GM11168 (cell line): Measurements from ENCODE around the gene NHLRC2.

Experiments
- in situ Hi-C: fragments of 300-500 bp; cut with MboI; formaldehyde crosslinking; loops from one replicate; pipeline ENCODE4 v1.12.0; 2022; ENCODE audit warnings: low sequenced_read_pairs; ENCODE audit not compliant: unreplicated experiment

The NHLRC2 gene

DNA sequence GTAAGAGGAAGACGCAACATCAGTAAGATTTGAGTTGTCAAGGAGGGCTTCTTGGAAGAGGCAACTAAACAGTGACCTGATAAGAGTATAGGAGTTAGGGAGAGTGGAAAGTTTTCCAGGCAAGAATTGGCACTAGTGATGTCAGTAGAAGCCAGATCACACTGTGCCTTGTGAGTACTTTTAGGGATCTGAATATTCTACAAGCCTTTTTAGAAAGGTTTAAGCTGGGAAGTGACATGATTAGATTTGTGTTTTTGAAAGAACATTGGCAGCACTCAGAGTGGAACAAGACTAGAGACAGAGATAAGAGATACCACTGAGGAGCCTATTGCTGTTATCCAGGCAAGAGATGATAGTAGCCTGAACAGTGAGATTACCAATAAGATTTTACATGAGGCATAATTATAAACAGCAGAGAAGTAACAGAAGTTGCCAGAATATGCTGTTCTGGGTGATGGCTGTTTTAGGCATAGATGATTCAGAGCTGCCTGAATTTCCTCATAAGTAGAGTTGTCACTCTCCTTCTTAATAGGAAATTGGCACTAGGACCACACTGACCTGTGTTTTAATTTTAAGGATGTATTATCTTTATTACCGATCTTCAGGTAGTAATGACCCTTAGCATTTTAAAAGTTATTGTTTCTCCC is 45.6 kb downstream of the NHLRC2 start:
- in situ Hi-C loops: no loop called here

DNA sequence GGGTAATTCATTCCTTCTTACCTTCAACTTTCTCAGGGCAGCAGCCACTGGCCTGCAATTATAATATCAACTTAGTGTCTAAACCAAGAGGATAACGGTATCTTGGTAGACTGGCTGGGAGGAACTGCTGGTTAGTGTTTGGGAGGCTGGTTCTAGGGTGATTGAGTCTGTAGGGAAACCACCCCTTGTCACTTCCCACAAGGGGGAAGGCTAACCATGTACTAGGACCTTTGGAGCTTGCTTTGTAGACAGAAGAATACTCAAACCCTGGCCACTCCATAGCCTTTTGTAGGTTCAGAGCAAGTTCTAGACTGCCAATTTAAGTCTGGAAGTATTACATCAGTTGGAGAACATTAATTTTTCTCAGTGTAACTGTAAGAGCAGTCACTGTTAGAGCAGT is 51.3 kb downstream of the NHLRC2 start:
- in situ Hi-C loops: no loop called here

DNA sequence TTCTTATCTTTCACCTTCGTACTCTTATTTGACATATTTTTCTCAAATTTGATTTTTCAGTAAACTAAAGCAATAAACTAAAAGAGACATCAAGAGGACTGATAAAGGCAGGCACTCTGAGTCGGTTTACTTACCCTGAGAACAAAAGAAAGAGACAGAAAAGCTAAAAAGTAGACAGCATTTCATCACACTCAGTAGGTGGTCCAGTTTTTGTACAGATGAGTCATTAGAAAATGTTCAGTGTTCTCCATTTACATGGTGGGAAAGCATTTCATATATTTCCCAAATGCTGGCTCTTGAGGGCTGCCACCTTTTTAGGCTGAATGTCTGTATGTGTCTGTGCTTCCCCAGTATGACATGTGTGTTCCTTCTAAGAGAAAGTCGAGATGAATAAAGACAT is 52.7 kb downstream of the NHLRC2 start:
- in situ Hi-C loops: no loop called here

DNA sequence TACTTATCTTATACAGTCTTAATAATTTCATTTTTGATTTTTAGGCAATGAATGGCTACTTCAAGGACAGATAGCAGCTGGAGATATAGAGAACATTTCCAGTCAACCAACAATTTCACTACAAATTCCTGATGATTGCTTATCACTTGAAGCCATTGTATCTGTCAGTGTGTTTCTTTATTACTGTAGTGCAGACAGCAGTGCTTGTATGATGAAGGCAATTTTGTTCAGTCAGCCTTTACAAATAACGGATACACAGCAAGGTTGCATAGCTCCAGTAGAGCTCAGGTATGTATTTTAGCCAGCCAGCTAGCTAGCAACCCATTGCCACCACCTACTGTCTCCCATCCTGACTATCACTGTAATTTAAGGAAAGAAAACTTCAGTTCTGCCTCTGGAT is 53.8 kb downstream of the NHLRC2 start:
- in situ Hi-C loops: no loop called here

DNA sequence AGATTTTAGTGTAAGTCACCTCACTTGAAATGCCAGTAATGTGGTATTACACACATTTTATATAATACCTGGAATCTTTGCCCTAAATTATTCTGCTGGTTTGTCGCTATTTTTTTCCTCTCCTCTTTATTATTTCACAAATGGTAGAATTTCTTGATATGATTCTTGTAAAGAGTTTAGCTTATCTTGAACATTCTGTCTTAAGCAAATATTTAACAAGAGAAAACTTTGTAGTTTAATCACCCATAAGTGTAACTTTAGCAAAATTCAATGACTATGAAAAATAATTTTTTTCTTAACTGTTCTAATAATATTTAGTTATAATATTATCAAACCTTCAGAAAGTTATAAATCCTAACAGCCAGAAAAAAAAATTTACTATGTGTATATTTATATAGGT is 56.7 kb downstream of the NHLRC2 start:
- in situ Hi-C loops: no loop called here

DNA sequence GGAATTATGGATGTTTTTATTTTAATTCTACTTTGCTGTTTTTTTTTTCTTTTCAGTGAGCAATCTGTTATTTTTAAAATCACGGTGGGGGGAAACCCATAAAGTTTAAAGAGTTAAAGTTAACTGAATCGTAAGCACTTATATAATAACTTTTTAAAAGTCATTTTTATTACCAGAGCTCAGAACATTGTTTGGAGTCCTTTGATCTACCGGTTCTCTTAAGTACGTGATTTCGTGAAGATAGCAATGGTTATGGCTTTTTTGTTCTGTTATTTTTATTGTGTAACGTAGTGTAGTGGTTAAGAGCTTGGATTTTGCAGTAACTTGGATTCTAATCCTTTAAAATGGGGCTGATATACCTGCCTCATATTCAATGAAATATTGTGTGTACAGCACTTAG is 57.4 kb downstream of the NHLRC2 start:
- in situ Hi-C loops: no loop called here

DNA sequence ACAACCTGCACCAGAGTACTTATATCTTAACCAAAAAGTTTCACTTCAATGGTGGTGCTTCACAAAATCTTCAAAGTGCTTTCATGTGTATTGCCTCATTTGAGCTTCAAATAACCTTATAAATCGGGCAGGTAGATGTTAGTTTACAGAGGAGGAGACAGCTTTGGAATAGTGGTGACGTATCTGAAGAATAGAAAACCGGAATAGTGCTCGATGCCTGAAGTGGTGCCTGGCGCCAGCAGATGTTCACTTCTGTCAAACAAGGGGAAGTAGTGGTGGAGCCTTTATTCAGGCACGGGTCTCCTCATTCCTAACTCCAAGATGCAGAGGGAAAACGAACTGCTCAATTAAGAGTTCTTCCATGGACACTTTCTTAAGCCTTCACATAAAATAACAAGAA is 58.1 kb downstream of the NHLRC2 start:
- in situ Hi-C loops: no loop called here

DNA sequence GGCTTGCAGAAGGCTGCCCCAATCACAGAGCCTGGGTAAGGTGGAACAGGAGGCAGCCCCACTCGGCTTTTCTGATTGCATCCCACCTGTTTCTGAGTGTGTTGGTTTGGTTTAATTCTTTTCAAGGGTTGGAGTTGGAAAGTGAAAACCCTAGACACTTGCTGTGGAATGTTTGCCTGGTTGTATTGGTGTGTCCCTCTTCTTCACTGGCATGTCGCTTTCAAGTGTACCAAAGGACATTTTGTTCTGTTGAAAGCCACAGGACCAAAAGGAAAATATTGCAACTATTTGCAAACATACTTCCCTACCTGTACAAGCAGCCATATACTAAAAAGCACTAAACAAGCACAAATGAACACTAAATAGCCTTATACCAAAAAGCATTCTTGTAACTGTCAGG is 60.5 kb downstream of the NHLRC2 start:
- in situ Hi-C loops: no loop called here

DNA sequence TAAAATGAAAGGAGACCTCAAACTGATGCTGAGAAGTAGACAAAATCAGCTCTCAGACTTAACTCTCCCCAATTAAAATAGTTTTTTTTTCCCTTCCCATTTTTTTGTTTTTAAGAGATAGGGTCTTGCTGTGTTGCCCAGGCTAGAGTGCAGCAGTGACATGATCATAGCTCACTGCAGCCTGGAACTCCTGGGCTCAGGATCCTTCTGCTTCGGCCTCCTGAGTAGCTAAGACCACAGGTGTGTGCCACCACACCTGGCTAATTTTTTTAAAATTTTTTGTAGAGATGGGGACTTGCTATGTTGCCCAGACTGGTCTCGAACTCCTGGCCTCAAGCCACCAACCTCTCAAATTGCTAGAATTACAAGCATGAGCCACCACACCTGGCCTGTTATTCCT is 61.1 kb downstream of the NHLRC2 start:
- in situ Hi-C loops: no loop called here

DNA sequence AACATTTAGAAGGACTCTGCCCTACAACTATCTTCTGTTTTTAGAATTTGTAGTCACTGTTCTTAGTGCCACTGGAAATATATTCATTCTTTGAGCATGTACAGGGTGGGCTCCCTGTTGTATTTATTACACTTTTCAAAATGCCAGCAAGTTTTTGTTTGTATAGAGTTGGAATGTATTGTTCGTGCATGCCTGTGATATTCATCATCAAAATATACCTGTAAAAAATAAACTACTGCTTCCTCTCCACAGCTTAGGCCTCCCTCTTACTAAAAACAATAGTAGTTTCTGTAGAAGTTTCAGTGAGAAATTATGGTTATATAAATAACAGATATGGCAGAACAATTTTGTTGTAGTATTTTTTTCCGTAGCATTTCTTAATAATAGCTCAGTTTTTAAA is 61.6 kb downstream of the NHLRC2 start:
- in situ Hi-C loops: no loop called here

DNA sequence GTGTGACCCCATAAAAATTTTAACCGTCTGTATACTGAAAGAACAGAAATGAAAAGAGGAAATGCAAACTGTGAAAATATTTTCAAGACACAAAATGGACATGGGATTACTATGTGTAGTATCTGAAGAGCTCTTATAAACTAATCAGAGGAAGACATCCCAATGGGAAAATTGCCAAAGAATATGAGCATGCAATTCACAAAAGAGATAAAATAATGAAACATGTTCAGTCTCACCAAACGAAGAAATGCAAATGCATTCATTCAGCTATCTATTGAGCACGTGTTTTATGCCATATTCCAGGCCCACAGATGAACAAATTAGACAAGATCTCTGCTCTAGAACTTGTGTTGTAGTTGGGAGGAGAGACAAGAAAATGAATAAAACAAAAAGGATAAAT is 63.2 kb downstream of the NHLRC2 start:
- in situ Hi-C loops: no loop called here

DNA sequence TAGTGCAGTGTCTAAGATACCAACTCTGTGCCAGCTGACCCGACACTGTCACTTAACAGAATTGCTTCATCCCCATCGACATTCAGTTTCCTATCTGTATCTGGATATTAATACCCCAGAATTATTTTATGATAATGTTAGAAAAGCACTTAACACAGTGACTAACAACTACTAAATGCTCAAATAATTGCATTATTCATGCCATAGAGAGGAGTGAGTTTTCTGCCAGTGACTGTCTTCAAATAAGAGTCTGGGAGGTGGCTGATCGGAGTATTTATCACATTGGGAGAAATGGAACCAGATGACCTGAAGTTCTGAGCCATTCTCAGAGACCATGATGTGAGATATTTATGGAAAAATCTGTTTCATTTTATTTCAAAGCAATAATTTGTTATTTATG is 65.7 kb downstream of the NHLRC2 start:
- in situ Hi-C loops: no loop called here

DNA sequence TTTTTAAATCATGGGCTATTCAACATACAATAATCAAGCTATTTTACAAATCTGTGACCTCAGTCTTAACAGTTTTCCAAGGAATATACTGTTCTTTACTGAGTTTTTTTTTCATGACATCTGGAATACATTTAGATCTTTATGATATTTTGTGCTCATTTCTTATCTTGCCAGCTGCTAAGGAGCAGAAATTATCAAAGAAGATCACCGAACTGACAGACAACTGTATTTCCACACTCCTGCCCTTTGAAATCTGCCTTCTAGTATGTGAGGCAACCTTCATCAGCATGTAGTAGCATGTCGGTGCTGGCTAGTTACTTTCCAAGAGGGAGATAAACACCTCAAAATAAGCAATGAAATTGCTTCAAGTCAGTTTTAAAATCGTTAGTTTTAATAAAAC is 66.4 kb downstream of the NHLRC2 start:
- in situ Hi-C loops: no loop called here

DNA sequence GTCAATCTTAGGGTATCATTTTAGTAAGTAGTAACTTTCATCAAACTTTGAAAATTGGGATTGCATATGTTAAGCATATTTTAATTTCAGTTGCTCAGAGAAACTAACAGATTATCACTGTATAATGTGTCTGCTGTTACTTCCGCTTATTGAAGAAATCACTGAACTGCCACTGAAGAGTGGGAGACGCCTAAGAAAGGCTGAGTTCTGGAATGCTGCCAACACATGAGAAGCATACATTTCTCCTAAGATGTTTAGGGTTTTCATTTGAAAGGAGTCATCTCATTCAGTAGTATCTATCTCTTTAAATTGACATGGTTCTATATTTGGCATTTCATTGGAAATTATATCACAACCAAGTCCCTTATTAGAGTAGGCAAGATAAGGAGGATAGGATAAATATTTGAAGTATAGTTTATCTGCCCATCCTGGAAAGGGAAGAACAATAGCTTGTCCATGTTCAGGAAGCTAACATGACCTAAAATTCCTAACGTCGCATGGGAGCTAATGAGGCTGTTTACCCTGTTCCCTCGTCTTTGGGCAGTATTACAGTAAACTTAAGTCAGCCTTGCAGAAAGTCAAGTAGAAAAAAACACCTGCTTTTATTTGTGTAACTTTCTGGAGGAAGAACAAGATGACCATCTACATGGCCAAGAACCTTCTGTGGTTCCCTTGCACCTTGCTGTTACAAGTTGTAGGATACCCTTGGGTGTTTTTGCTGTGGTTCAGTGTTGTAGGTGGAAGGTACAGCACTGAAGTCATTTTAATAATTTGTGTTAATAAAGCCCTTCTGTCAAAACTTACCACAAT is 67.3 kb downstream of the NHLRC2 start:
- in situ Hi-C loops: no loop called here

DNA sequence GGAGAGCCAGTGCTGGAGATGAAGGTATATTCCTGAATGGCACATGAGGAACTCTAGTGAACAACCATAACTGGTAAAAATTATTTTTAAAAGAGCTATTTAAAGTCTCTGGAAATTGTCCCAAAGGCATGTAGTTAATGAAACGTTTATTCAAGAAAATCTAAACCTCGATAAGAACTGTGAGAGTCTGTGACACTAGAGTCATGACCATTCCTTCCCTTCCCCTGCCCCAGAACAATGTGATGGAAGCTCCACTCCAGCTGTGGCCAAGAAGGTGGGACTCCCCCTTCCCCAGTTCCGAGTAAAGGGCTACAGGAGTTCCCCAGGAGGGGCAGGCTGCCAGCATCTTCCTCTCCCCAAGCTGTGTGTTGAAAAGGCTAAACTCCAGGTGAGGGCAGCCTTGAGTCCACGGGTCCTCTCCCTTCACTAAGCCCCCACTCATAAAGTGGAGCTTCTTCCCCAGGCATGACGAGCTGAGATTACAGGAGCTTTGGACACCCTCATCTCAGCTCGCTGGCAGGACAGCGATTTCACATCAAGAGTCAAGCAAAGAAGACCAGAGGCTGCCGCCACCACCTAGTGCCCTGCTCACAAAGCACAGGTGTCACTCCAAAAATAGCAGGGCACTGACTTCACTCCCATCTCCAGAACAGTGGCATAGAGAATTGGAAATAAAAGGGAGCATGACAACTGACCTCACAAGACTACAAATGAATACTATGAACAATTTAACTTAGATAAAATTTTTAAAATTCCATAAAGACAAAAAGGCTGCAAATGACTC is 68.5 kb downstream of the NHLRC2 start:
- in situ Hi-C loops: no loop called here

DNA sequence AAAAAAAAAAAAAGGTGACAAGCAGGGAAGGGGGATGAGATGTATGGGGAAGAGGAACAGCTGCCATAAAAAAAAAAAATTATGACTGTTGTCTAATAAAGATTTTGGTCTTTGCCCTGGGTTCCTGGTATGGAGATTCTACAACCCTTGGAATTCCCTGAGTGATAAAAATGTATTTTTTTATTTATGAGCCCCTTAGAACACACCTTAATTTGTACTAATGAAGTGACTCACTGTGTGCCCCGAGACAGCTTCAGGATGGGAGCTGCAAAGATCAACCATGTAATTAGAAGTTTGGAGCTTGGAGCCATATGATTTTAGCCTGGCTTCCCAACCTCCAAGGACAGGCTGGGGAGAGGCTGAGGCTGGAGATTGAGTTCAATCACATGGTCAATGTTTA is 69.7 kb downstream of the NHLRC2 start:
- in situ Hi-C loops: no loop called here

DNA sequence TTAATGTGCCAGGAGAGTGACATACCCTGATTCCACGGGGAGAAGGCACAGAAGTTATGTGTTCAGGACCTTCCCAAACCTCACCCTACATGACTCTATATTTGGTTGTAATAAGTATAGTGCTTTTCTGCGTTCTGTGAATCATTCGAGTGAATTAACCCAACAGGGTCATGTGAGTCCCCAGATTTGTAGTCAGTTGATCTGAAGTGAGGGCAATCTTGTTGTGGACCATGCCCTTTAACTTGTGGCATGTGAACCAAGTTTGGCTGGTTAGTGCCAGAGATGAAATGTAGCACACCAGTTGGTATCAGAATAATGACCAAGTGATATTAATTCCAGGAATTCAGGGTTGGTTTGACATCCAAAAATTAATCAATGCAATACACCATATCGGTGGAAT is 70.2 kb downstream of the NHLRC2 start:
- in situ Hi-C loops: no loop called here

DNA sequence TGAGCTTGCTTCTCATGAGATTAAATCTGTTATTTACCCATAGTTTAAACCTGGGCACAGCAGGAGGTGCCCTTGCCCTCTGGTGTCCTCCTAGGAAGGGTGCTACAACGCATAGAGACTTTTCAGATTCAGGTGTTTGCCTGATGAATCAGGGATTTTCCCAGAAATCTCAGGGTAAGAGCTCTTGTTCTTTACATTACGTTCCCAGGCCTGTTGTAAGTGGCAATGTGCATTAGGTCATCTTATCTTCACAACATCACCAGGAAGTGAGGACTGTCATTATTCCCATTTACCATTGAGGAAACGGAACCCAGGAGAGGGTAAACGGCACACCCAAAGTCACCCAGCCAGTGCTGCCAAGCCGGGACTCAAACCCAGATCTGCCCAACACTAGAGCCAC is 73.0 kb downstream of the NHLRC2 start:
- in situ Hi-C loops: no loop called here

DNA sequence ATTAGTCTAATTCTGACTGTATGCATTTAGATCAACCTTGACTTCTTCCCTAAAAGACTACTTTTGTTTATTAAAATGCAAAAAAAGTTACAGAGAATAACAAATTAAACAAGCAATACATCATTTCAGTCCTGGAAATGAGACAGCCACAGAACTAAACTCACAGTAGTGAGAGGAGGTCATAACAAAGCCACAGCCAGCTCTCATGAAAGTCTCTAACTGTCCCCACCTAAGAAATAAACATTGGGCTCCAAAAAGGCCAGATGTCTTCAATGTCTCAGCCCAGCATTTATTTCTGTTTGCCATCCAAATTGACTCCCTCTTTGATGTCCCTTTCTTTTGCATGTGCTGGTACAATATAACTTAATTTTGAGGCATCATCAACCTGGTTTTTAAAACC is 74.4 kb downstream of the NHLRC2 start:
- in situ Hi-C loops: no loop called here

DNA sequence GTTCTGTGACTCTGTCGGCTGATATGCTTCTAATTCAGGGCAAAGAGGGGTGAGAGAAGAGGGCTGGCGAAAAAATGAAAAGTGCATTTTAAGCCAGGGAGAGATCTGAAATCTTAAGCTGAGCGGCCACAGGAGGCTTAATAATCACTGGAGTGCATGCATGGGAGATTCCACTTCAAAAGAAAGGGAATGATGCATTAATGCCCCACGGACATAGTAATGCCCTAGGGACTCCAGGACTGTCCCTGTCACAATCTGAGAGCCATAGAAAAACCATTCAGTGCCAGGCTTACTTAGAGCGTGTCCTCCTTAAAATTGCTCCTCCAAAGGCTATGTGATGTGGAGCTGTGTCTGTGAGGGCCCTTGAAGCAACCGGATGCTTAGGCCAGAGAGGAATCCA is 75.1 kb downstream of the NHLRC2 start:
- in situ Hi-C loops: no loop called here

DNA sequence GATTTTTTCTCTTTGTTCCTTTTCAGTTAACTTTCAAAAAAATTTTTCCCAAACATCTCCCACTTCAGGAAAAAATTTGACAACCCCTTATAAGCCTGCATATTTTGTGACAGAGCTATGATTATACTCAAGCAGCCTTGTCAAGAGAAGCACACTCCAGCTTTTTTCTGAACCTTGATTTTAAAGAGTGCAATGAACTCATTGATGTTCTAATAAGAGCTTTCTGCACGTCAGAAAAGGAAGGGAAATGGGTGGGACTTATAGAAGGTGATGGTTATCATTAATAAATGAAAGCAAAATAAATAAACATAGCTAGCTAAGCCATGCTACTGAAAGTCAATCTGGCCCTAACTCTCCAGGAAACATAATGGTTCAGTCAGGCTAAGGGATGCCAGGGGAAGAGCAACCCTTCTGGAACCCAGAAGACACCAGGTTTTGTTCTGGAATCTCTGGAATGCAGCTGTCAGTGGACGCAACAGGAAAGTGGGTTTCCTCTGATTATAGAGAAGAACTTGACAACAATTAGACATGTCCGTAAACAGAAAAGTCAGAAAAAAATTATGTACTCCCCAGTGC is 76.1 kb downstream of the NHLRC2 start:
- in situ Hi-C loops: no loop called here
